HepG2 (cell line): ENCODE results near the gene NCOA3. TPM values are rescaled to one million over a fixed set of nuclear protein-coding genes. Genes with fewer than 3 reads are reported as not detected.

Experiments
- EHMT2 ChIP-seq: fragments of 200-600 bp; sonication (generic); IDR thresholded peaks from 2 replicates; pipeline ENCODE4 v1.7.0; 2017; ENCODE audit warnings: antibody characterized with exemption, low read depth, low read length, borderline replicate concordance
- HHEX ChIP-seq: IDR thresholded peaks from 2 replicates; pipeline ENCODE4 v1.6.1; 2016; ENCODE audit warnings: control low read depth
- HOXA7 ChIP-seq: sonication (generic); formaldehyde crosslinking; IDR thresholded peaks from 2 replicates; pipeline ENCODE4 v1.8.1; 2022; ENCODE audit warnings: mild to moderate bottlenecking, missing genetic modification reagents, moderate library complexity
- JDP2 ChIP-seq: sonication (generic); formaldehyde crosslinking; IDR thresholded peaks from 2 replicates; pipeline ENCODE4 v1.8.1; 2022; ENCODE audit warnings: missing genetic modification reagents, borderline replicate concordance
- MATR3 ChIP-seq: sonication (generic); formaldehyde crosslinking; IDR thresholded peaks from 2 replicates; pipeline ENCODE4 v1.4.0; 2020; ENCODE audit warnings: missing genetic modification reagents
- MAZ ChIP-seq, 2 experiments: sonication (generic) in 1 of 2; formaldehyde crosslinking in 1 of 2; IDR thresholded peaks; 2 replicates each; pipeline versions ENCODE4 v1.5.0 to v1.6.1; 2012 to 2020; ENCODE audit warnings: low read depth in 2 of 2, mild to moderate bottlenecking in 2 of 2, borderline replicate concordance in 1 of 2, improper control_type of control experiment in 1 of 2, low read length in 1 of 2, missing genetic modification reagents in 1 of 2, moderate library complexity in 1 of 2
- NFATC3 ChIP-seq: sonication (generic); formaldehyde crosslinking; IDR thresholded peaks from 2 replicates; pipeline ENCODE4 v1.5.1; 2020; ENCODE audit warnings: mild to moderate bottlenecking, missing genetic modification reagents
- NFYC ChIP-seq: IDR thresholded peaks from 2 replicates; pipeline ENCODE4 v1.6.1; 2016; ENCODE audit warnings: missing genetic modification reagents, missing compliant biosample characterization
- SRY ChIP-seq: sonication (generic); formaldehyde crosslinking; IDR thresholded peaks from 2 replicates; pipeline ENCODE4 v1.8.0; 2022; ENCODE audit warnings: mild to moderate bottlenecking, missing genetic modification reagents
- TSC22D2 ChIP-seq: sonication (generic); formaldehyde crosslinking; IDR thresholded peaks from 2 replicates; pipeline ENCODE4 v1.5.1; 2020; ENCODE audit warnings: missing genetic modification reagents, mild to moderate bottlenecking, borderline replicate concordance
- ZFP90 ChIP-seq: sonication (generic); formaldehyde crosslinking; IDR thresholded peaks from 2 replicates; pipeline ENCODE4 v1.8.0; 2022; ENCODE audit warnings: missing genetic modification reagents, mild to moderate bottlenecking, inconsistent platforms, borderline replicate concordance
- ZNF460 ChIP-seq: sonication (generic); formaldehyde crosslinking; IDR thresholded peaks from 2 replicates; pipeline ENCODE4 v1.5.1; 2020; ENCODE audit warnings: missing genetic modification reagents, mild to moderate bottlenecking, borderline replicate concordance
- ZNF883 ChIP-seq: sonication (generic); formaldehyde crosslinking; IDR thresholded peaks from 2 replicates; pipeline ENCODE4 v1.5.1; 2020; ENCODE audit warnings: mild to moderate bottlenecking, missing genetic modification reagents; ENCODE audit errors: not compliant biosample characterization
- polyA plus RNA-seq, 8 experiments: library from polyadenylated mRNA; depleted of rRNA in 3 of 8; stranded (reverse) in 7 of 8; unstranded in 1 of 8; fragments of >200 nt; fragmentation: Illumina TruSeq in 4 of 8; extraction: Trizol in 4 of 8; gene quantifications; 2 replicates each; pipeline versions ENCODE4 v1.2.1 to v1.2.3, GENCODE V29; 2011 to 2016; ENCODE audit warnings: low read depth in 4 of 8, missing spikeins in 1 of 8, mixed read lengths in 1 of 8; ENCODE audit not compliant: insufficient read depth in 1 of 8
- total RNA-seq, 5 experiments: library from RNA; depleted of rRNA; stranded (reverse); fragments of >200 nt; fragmentation: Illumina TruSeq; extraction: Trizol; gene quantifications; 2 replicates each; pipeline ENCODE4 v1.2.3, GENCODE V29; 2016; ENCODE audit warnings: low read depth in 1 of 5
- TF ChIP-seq, protein P1 (sequence below): sonication (generic); formaldehyde crosslinking; IDR thresholded peaks from 2 replicates; pipeline ENCODE4 v1.5.0; 2020; ENCODE audit warnings: mild to moderate bottlenecking, missing genetic modification reagents, borderline replicate concordance
- TF ChIP-seq, protein P2 (sequence below): sonication (generic); IDR thresholded peaks from 2 replicates; pipeline ENCODE4 v1.6.1; 2016; ENCODE audit warnings: low read depth, borderline replicate concordance
- TF ChIP-seq, protein P3 (sequence below): sonication (generic); formaldehyde crosslinking; IDR thresholded peaks from 2 replicates; pipeline ENCODE4 v1.4.0; 2020; ENCODE audit warnings: mild to moderate bottlenecking, missing genetic modification reagents
- TF ChIP-seq, protein P4 (sequence below): sonication (generic); formaldehyde crosslinking; conservative IDR thresholded peaks from 2 replicates; pipeline ENCODE4 v1.8.0; 2022; ENCODE audit warnings: missing genetic modification reagents
- TF ChIP-seq, protein P5 (sequence below): sonication (generic); formaldehyde crosslinking; IDR thresholded peaks from 2 replicates; pipeline ENCODE4 v1.9.0; 2021; ENCODE audit warnings: missing genetic modification reagents, borderline replicate concordance

The NCOA3 gene
- total and polyA plus RNA-seq, 2 of the 13 experiments (the other 11 are each of a cell fraction or from before 2014, with no cell fraction given) = 35.0 to 56.8 TPM

DNA sequence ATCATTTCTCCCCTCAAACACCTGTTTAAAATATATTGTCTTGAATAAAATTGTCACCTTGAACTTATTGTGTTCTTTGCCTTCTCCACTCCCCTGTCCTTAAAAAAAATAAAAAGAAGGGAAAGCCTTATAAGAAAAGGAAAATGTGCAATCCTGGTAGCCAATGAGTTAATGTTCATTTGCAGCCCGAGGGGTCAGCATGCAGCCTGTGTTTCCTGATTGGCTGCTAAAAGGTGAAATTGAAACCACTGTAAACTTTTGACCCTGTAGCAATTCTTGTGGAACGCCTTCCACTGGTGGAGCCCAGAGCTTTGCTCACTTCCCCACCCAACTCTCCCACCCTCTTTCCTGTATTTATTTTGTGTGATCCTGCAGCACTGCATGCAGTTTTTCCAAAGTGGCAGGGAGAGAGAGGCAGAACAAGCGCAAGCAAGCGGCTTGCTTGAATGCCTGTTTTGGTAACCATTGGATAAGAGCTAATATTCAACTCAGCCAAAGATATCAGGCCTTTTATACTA, 74.9 kb downstream of the NCOA3 start (continued):
- TF ChIP-seq, protein P1, sequence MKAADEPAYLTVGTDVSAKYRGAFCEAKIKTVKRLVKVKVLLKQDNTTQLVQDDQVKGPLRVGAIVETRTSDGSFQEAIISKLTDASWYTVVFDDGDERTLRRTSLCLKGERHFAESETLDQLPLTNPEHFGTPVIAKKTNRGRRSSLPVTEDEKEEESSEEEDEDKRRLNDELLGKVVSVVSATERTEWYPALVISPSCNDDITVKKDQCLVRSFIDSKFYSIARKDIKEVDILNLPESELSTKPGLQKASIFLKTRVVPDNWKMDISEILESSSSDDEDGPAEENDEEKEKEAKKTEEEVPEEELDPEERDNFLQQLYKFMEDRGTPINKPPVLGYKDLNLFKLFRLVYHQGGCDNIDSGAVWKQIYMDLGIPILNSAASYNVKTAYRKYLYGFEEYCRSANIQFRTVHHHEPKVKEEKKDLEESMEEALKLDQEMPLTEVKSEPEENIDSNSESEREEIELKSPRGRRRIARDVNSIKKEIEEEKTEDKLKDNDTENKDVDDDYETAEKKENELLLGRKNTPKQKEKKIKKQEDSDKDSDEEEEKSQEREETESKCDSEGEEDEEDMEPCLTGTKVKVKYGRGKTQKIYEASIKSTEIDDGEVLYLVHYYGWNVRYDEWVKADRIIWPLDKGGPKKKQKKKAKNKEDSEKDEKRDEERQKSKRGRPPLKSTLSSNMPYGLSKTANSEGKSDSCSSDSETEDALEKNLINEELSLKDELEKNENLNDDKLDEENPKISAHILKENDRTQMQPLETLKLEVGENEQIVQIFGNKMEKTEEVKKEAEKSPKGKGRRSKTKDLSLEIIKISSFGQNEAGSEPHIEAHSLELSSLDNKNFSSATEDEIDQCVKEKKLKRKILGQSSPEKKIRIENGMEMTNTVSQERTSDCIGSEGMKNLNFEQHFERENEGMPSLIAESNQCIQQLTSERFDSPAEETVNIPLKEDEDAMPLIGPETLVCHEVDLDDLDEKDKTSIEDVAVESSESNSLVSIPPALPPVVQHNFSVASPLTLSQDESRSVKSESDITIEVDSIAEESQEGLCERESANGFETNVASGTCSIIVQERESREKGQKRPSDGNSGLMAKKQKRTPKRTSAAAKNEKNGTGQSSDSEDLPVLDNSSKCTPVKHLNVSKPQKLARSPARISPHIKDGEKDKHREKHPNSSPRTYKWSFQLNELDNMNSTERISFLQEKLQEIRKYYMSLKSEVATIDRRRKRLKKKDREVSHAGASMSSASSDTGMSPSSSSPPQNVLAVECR = peak; percentile 54; the same call in 1 of the 2 replicates
- TF ChIP-seq NFATC3 (no peak), TSC22D2 (0 out of 2 replicates have a peak, but pooled peaks have one; percentile 56), HOXA7 (no peak), JDP2 (CRISPR knock-in tag) (no peak), EHMT2 (peak; percentile 71; the same call in 1 of the 2 replicates), ZNF460 (no peak), MAZ (IDR thresholded peaks at IDR 0.05; ENCODE audit: borderline replicate concordance, low read depth, low read length) (peak; percentile 87; the same call in 1 of the 2 replicates), MAZ (CRISPR knock-in tag; IDR thresholded peaks at IDR 0.05; ENCODE audit: low read depth) (no peak), MATR3 (no peak), ZNF883 (no peak), NFYC (CRISPR knock-in tag) (peak; percentile 92), HHEX (CRISPR knock-in tag) (no peak), SRY (no peak), ZFP90 (CRISPR knock-in tag) (no peak)
- TF ChIP-seq, protein P2, sequence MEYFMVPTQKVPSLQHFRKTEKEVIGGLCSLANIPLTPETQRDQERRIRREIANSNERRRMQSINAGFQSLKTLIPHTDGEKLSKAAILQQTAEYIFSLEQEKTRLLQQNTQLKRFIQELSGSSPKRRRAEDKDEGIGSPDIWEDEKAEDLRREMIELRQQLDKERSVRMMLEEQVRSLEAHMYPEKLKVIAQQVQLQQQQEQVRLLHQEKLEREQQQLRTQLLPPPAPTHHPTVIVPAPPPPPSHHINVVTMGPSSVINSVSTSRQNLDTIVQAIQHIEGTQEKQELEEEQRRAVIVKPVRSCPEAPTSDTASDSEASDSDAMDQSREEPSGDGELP = no peak
- TF ChIP-seq, protein P3, sequence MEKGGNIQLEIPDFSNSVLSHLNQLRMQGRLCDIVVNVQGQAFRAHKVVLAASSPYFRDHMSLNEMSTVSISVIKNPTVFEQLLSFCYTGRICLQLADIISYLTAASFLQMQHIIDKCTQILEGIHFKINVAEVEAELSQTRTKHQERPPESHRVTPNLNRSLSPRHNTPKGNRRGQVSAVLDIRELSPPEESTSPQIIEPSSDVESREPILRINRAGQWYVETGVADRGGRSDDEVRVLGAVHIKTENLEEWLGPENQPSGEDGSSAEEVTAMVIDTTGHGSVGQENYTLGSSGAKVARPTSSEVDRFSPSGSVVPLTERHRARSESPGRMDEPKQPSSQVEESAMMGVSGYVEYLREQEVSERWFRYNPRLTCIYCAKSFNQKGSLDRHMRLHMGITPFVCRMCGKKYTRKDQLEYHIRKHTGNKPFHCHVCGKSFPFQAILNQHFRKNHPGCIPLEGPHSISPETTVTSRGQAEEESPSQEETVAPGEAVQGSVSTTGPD = no peak
- TF ChIP-seq, protein P4, sequence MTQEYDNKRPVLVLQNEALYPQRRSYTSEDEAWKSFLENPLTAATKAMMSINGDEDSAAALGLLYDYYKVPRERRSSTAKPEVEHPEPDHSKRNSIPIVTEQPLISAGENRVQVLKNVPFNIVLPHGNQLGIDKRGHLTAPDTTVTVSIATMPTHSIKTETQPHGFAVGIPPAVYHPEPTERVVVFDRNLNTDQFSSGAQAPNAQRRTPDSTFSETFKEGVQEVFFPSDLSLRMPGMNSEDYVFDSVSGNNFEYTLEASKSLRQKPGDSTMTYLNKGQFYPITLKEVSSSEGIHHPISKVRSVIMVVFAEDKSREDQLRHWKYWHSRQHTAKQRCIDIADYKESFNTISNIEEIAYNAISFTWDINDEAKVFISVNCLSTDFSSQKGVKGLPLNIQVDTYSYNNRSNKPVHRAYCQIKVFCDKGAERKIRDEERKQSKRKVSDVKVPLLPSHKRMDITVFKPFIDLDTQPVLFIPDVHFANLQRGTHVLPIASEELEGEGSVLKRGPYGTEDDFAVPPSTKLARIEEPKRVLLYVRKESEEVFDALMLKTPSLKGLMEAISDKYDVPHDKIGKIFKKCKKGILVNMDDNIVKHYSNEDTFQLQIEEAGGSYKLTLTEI (CRISPR knock-in tag) = no peak
- TF ChIP-seq, protein P5, sequence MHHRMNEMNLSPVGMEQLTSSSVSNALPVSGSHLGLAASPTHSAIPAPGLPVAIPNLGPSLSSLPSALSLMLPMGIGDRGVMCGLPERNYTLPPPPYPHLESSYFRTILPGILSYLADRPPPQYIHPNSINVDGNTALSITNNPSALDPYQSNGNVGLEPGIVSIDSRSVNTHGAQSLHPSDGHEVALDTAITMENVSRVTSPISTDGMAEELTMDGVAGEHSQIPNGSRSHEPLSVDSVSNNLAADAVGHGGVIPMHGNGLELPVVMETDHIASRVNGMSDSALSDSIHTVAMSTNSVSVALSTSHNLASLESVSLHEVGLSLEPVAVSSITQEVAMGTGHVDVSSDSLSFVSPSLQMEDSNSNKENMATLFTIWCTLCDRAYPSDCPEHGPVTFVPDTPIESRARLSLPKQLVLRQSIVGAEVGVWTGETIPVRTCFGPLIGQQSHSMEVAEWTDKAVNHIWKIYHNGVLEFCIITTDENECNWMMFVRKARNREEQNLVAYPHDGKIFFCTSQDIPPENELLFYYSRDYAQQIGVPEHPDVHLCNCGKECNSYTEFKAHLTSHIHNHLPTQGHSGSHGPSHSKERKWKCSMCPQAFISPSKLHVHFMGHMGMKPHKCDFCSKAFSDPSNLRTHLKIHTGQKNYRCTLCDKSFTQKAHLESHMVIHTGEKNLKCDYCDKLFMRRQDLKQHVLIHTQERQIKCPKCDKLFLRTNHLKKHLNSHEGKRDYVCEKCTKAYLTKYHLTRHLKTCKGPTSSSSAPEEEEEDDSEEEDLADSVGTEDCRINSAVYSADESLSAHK (CRISPR knock-in tag) = no peak
